Heart left ventricle (tissue), 16 donors: ENCODE measurements around the gene UGP2. TPM values are rescaled to one million over a fixed set of nuclear protein-coding genes. Genes with fewer than 3 reads are reported as not detected.
"Not testable (repeated sequence)": the region's sequence is repeated elsewhere in the genome, so short reads cannot be mapped to it uniquely, and the experiment has no call there.

ENCODE experiments used
- ATAC-seq, 4 donors: fragments of 200-7000 bp; cut with Tn5 transposase; one replicate each; pipeline ENCODE4 v1.9.1; 2020 to 2022; ENCODE audit warnings: moderate library complexity in 4 of 4, mild to moderate bottlenecking in 3 of 4, moderate number of reproducible peaks in 1 of 4
- DNase-seq, 5 donors: peaks; one replicate each; pipeline ENCODE4 v3.0.0-alpha.2; 2020
- H3K27ac ChIP-seq, 12 donors: fragments of 200-600 bp; sonication (generic) in 4 of 12; one replicate each; pipeline versions ENCODE4 v1.5.0 to v1.8.0; 2016 to 2022; ENCODE audit warnings: mild to moderate bottlenecking in 2 of 12
- H3K27me3 ChIP-seq, 9 donors: fragments of 200-600 bp; sonication (generic) in 2 of 9; one replicate each; pipeline versions ENCODE4 v1.5.1 to v1.8.0; 2016 to 2022; ENCODE audit warnings: mild to moderate bottlenecking in 3 of 9
- H3K36me3 ChIP-seq, 9 donors: fragments of 200-600 bp; sonication (generic) in 2 of 9; one replicate each; pipeline versions ENCODE4 v1.5.0 to v1.8.0; 2018 to 2022; ENCODE audit warnings: mild to moderate bottlenecking in 2 of 9
- H3K4me1 ChIP-seq, 12 donors: fragments of 200-600 bp; sonication (generic) in 4 of 12; one replicate each; pipeline versions ENCODE4 v1.5.0 to v1.8.0; 2016 to 2022; ENCODE audit warnings: mild to moderate bottlenecking in 3 of 12
- H3K4me3 ChIP-seq, 12 donors: fragments of 200-600 bp; sonication (generic) in 4 of 12; one replicate each; pipeline versions ENCODE4 v1.5.0 to v1.8.0; 2017 to 2022; ENCODE audit warnings: mild to moderate bottlenecking in 9 of 12, moderate library complexity in 4 of 12
- H3K9me3 ChIP-seq, 12 donors: fragments of 200-600 bp; sonication (generic) in 4 of 12; one replicate each; pipeline versions ENCODE4 v1.5.0 to v1.8.0; 2016 to 2022; ENCODE audit warnings: mild to moderate bottlenecking in 1 of 12
- POLR2A ChIP-seq, 2 donors: fragments of 450-650 bp; IDR thresholded peaks; one replicate each; pipeline ENCODE4 v1.6.1; 2017; ENCODE audit warnings: antibody characterized with exemption in 2 of 2, mild to moderate bottlenecking in 2 of 2, moderate library complexity in 2 of 2
- WGBS, 4 donors: extraction: QIAGEN DNeasy Blood & Tissue Kit in 2 of 4; methylation state at CpG; one replicate each; pipeline versions ENCODE4 v1.1.5 to v1.1.7; 2013 to 2018; 5-methylcytosine and 5-hydroxymethylcytosine counted together
- intact Hi-C, 10 donors: fragments of 100-400 bp; cut with DNase I; formaldehyde crosslinking; loops; one replicate each; pipeline versions ENCODE4 v1.11.1 to v1.14.2; 2022
- polyA plus RNA-seq, 2 donors: library from polyadenylated mRNA; stranded (reverse); fragments of 200-250 nt; gene quantifications; one replicate each; pipeline ENCODE4 v1.2.3, GENCODE V29; 2013
- total RNA-seq, 9 donors: library from RNA; depleted of rRNA in 2 of 9; stranded (reverse); fragments of >200 nt in 2 of 9; fragmentation: NEBNext Ultra II Directional in 3 of 9; extraction: Animal tissue kit (Norgen Biotek cat#: 25700) in 3 of 9; gene quantifications; one replicate each; pipeline versions ENCODE4 v1.1.0 to v1.2.4, GENCODE V29; 2016 to 2023
- TF ChIP-seq, protein P1 (sequence below), 12 donors: fragments of 200-600 bp; sonication (generic) in 4 of 12; IDR thresholded peaks; one replicate each; pipeline versions ENCODE4 v1.5.0 to v1.8.0; 2018 to 2022; ENCODE audit warnings: antibody characterized with exemption in 12 of 12, mild to moderate bottlenecking in 5 of 12
- donor health status: ischemic (EF 13 %, LVEDD 7.1; RV severe dilation, severe dysfunction).
- donor health status: healthy with polysubstance abuse.
- donor health status: DM: no; HTN: yes; CAD: no.
- donor health status: DM: no; HTN: no; CAD: no.
- donor health status: ischemic (EF 25% LVEDD 6.9; RV normal size, moderate dysfunction).
- donor health status: ischemic (EF 25% LVEDD 5.7; RV mildly dilated, moderate dysfunction).
- donor health status: healthy.
- donor health status: DM: yes; HTN: yes; CAD: no.
- donor health status: ischemic (EF 35%, LVEDD 5.7; RV mildly dilated, moderate dysfunction).
- donor health status: nonischemic (EF 11% LVEDD 7.7; RV severe dilation, severe dysfunction).
- donor health status: DM: yes; HTN: yes; CAD: no.
- donor health status: PGD.
- donor health status: ischemic (EF 29% LVEDD 5.4; RV normal size, mild dysfunction).
- donor health status: nonischemic (EF 23%, LVEDD 6.1; RV moderate dilation, normal function).

UGP2 gene
- total and polyA plus RNA-seq, 11 donors = 175 to 1,308 (median 331) TPM

DNA sequence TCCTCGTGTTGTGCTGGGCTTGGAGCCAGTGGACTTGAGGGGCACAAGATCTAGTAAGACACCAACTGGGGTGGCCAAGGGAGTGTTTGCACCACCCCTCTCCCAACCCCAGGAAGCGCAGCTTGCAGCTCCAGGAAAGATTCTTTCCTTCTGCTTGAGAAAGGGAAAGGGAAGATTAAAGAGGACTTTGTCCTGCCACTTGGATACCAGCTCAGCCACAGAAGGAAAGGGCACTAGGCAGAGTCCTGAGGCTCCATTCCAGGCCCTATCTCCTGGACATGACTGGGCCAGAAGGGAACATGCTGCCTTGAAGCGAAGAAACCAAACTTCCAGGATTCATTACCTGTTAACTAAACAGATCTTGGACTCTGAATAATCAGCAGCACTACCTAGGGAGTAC is 44.9 kb upstream of the UGP2 start:
- WGBS, 4 donors = 91 to 97% (median 92%) methylated on average over 3 of the region's 3 CpGs
- Histone ChIP-seq H3K4me3 (no peak overlapping the region), H3K36me3 (no peaks in the 10 kb centered on the region), H3K27me3 (no peaks in the 10 kb centered on the region), H3K4me1 (peaks cover 0 to 9% (median 0%) of the 10 kb centered on the region in 12 donors), H3K9me3 (no peaks in the 10 kb centered on the region), H3K27ac (no peak overlapping the region)
- TF ChIP-seq, protein P1, sequence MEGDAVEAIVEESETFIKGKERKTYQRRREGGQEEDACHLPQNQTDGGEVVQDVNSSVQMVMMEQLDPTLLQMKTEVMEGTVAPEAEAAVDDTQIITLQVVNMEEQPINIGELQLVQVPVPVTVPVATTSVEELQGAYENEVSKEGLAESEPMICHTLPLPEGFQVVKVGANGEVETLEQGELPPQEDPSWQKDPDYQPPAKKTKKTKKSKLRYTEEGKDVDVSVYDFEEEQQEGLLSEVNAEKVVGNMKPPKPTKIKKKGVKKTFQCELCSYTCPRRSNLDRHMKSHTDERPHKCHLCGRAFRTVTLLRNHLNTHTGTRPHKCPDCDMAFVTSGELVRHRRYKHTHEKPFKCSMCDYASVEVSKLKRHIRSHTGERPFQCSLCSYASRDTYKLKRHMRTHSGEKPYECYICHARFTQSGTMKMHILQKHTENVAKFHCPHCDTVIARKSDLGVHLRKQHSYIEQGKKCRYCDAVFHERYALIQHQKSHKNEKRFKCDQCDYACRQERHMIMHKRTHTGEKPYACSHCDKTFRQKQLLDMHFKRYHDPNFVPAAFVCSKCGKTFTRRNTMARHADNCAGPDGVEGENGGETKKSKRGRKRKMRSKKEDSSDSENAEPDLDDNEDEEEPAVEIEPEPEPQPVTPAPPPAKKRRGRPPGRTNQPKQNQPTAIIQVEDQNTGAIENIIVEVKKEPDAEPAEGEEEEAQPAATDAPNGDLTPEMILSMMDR (IDR thresholded peaks at IDR 0.05) = no peak
- TF ChIP-seq POLR2A (IDR thresholded peaks at IDR 0.05) = no peak
- no peak for ATAC-seq
- DNase-seq = no peak
- intact Hi-C loops = no loop called here

GRCh38 chr2:63801455-63801854 is 40.2 kb upstream of the UGP2 start:
- no peak for ATAC-seq
- Histone ChIP-seq H3K36me3 (no peaks in the 10 kb centered on the region), H3K4me1 (peaks cover 0 to 8% (median 0%) of the 10 kb centered on the region in 12 donors), H3K27ac (no peak overlapping the region), H3K9me3 (no peaks in the 10 kb centered on the region), H3K4me3 (no peak overlapping the region), H3K27me3 (no peaks in the 10 kb centered on the region)
- TF ChIP-seq, protein P1 (IDR thresholded peaks at IDR 0.05) = no peak
- TF ChIP-seq POLR2A (IDR thresholded peaks at IDR 0.05) = no peak
- intact Hi-C loops = no loop called here
- no peak for DNase-seq
- WGBS, 4 donors = 92 to 94% (median 93%) methylated on average over 6 of the region's 6 CpGs

GRCh38 chr2:63805412-63805811 is 36.3 kb upstream of the UGP2 start:
- Histone ChIP-seq H3K9me3 (no peaks in the 10 kb centered on the region), H3K4me3 (no peak overlapping the region), H3K27ac (no peak overlapping the region), H3K4me1 (no peaks in the 10 kb centered on the region), H3K36me3 (no peaks in the 10 kb centered on the region), H3K27me3 (no peaks in the 10 kb centered on the region)
- no peak for TF ChIP-seq POLR2A (IDR thresholded peaks at IDR 0.05)
- TF ChIP-seq, protein P1 (IDR thresholded peaks at IDR 0.05) = no peak
- DNase-seq (no peak), ATAC-seq (no peak)
- intact Hi-C loops = no loop called here

GRCh38 chr2:63808036-63808435 is 33.7 kb upstream of the UGP2 start:
- H3K9me3 ChIP-seq, H3K27me3 ChIP-seq, intact Hi-C loops, H3K27ac ChIP-seq, DNase-seq, H3K4me1 ChIP-seq, H3K4me3 ChIP-seq, ATAC-seq, H3K36me3 ChIP-seq: not testable (repeated sequence)
- WGBS, 4 donors = 73 to 94% (median 84%) methylated on average over 1 to 6 of the region's 6 CpGs

DNA sequence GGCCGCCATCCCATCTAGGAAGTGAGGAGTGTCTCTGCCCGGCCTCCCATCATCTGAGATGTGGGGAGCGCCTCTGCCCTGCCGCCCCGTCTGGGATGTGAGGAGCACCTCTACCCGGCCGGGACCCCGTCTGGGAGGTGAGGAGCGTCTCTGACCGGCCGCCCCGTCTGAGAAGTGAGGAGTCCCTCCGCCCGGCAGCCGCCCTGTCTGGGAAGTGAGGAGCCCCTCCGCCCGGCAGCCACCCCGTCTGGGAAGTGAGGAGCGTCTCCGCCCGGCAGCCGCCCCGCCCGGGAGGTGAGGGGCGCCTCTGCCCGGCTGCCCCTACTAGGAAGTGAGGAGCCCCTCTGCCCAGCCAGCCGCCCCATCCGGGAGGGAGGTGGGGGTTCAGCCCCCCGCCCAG is 32.8 kb upstream of the UGP2 start:
- H3K36me3 ChIP-seq, H3K27me3 ChIP-seq, H3K9me3 ChIP-seq, ATAC-seq, H3K4me1 ChIP-seq, H3K4me3 ChIP-seq, intact Hi-C loops, DNase-seq, H3K27ac ChIP-seq: not testable (repeated sequence)
- 85 to 98% (median 93%) methylated on average over 9 to 29 of the region's 29 CpGs for WGBS, 4 donors
